Suppressor macrophage (primary cell): ENCODE results near the gene DAGLA.

Experiments
- DNase-seq, 4 experiments: peaks; one replicate each; pipeline ENCODE4 v3.0.0-alpha.2; 2020 to 2022

DAGLA gene

GRCh38 chr11:61711037-61711436, 30.8 kb downstream of the DAGLA start:
- no peak for DNase-seq

GRCh38 chr11:61711498-61711897, 31.3 kb downstream of the DAGLA start:
- no peak for DNase-seq

- no peak for DNase-seq
Measured at GRCh38 chr11:61712314-61712713, 32.1 kb downstream of the DAGLA start.

- DNase-seq: peak in 3 of 4 experiments; percentile 35 to 48 (median 38)
Measured at GRCh38 chr11:61712846-61713245, 32.7 kb downstream of the DAGLA start.

GRCh38 chr11:61713464-61713863, 33.3 kb downstream of the DAGLA start:
- DNase-seq: no peak

- peak in 3 of 4 experiments; percentile 44 to 54 (median 51) for DNase-seq
Measured at GRCh38 chr11:61713906-61714305, 33.7 kb downstream of the DAGLA start.

- DNase-seq: no peak
Measured at GRCh38 chr11:61714316-61714715, 34.1 kb downstream of the DAGLA start.

- DNase-seq: no peak
Measured at GRCh38 chr11:61714916-61715315, 34.7 kb downstream of the DAGLA start.

- peak; percentile 63 to 82 (median 79) for DNase-seq
Measured at GRCh38 chr11:61715867-61716266, 35.7 kb downstream of the DAGLA start.

GRCh38 chr11:61716478-61717285, 36.5 kb downstream of the DAGLA start:
- DNase-seq: peak; percentile 66 to 86 (median 82)

GRCh38 chr11:61717286-61718033, 37.3 kb downstream of the DAGLA start:
- DNase-seq: no peak

GRCh38 chr11:61718046-61718531, 37.9 kb downstream of the DAGLA start:
- DNase-seq: no peak

GRCh38 chr11:61718621-61719302, 38.6 kb downstream of the DAGLA start:
- DNase-seq: no peak

GRCh38 chr11:61719978-61720377, 39.8 kb downstream of the DAGLA start:
- peak in 3 of 4 experiments; percentile 26 to 56 (median 28) for DNase-seq

- no peak for DNase-seq
Measured at GRCh38 chr11:61720597-61720996, 40.4 kb downstream of the DAGLA start.

- DNase-seq: no peak
Measured at GRCh38 chr11:61724437-61724836, 44.2 kb downstream of the DAGLA start.

- DNase-seq: no peak
Measured at GRCh38 chr11:61725781-61726231, 45.6 kb downstream of the DAGLA start.

- no peak for DNase-seq
Measured at GRCh38 chr11:61726775-61727174, 46.6 kb downstream of the DAGLA start.

GRCh38 chr11:61727401-61727811, 47.2 kb downstream of the DAGLA start:
- no peak for DNase-seq

GRCh38 chr11:61728066-61728939, 48.1 kb downstream of the DAGLA start:
- no peak for DNase-seq

- DNase-seq: no peak
Measured at GRCh38 chr11:61728940-61729219, 48.7 kb downstream of the DAGLA start.
